Measurements from ENCODE around the gene CRELD1.

- TF ChIP-seq RAD21 (IDR thresholded peaks at IDR 0.05; ENCODE audit: insufficient read depth, low read depth, low read length) (no peak), RELA (IDR thresholded peaks at IDR 0.05; ENCODE audit: borderline replicate concordance, partially characterized antibody) (no peak), CHD4 (IDR thresholded peaks at IDR 0.05) (no peak), KDM1A (IDR thresholded peaks at IDR 0.05; ENCODE audit: borderline replicate concordance) (no peak), ZBTB33 (IDR thresholded peaks at IDR 0.05) (no peak), NFYB (IDR thresholded peaks at IDR 0.05; ENCODE audit: insufficient read depth, low read depth, low read length) (no peak), POLR2A (IDR thresholded peaks at IDR 0.05; ENCODE audit: low read depth, low read length) (no peak), RCOR1 (conservative IDR thresholded peaks at IDR 0.05; ENCODE audit: low read depth, low read length) (no peak), TCF12 (IDR thresholded peaks at IDR 0.05; ENCODE audit: low read depth, low read length) (no peak)
- TF ChIP-seq, protein P1, sequence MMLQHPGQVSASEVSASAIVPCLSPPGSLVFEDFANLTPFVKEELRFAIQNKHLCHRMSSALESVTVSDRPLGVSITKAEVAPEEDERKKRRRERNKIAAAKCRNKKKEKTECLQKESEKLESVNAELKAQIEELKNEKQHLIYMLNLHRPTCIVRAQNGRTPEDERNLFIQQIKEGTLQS (IDR thresholded peaks at IDR 0.05; ENCODE audit: borderline replicate concordance, extremely low read depth, low read depth, low read length) = no peak
- TF ChIP-seq, protein P2, sequence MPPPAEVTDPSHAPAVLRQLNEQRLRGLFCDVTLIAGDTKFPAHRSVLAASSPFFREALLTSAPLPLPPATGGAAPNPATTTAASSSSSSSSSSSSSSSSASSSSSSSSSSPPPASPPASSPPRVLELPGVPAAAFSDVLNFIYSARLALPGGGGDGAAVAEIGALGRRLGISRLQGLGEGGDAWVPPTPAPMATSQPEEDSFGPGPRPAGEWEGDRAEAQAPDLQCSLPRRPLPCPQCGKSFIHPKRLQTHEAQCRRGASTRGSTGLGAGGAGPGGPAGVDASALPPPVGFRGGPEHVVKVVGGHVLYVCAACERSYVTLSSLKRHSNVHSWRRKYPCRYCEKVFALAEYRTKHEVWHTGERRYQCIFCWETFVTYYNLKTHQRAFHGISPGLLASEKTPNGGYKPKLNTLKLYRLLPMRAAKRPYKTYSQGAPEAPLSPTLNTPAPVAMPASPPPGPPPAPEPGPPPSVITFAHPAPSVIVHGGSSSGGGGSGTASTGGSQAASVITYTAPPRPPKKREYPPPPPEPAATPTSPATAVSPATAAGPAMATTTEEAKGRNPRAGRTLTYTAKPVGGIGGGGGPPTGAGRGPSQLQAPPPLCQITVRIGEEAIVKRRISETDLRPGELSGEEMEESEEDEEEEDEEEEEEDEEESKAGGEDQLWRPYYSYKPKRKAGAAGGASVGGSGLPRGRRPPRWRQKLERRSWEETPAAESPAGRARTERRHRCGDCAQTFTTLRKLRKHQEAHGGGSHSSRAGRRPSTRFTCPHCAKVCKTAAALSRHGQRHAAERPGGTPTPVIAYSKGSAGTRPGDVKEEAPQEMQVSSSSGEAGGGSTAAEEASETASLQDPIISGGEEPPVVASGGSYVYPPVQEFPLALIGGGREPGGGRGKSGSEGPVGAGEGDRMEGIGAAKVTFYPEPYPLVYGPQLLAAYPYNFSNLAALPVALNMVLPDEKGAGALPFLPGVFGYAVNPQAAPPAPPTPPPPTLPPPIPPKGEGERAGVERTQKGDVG (CRISPR knock-in tag; IDR thresholded peaks at IDR 0.05) = no peak
- TF ChIP-seq, protein P3, sequence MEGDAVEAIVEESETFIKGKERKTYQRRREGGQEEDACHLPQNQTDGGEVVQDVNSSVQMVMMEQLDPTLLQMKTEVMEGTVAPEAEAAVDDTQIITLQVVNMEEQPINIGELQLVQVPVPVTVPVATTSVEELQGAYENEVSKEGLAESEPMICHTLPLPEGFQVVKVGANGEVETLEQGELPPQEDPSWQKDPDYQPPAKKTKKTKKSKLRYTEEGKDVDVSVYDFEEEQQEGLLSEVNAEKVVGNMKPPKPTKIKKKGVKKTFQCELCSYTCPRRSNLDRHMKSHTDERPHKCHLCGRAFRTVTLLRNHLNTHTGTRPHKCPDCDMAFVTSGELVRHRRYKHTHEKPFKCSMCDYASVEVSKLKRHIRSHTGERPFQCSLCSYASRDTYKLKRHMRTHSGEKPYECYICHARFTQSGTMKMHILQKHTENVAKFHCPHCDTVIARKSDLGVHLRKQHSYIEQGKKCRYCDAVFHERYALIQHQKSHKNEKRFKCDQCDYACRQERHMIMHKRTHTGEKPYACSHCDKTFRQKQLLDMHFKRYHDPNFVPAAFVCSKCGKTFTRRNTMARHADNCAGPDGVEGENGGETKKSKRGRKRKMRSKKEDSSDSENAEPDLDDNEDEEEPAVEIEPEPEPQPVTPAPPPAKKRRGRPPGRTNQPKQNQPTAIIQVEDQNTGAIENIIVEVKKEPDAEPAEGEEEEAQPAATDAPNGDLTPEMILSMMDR (IDR thresholded peaks at IDR 0.05 in 2 of 3, conservative IDR thresholded peaks at IDR 0.05 in 1 of 3; ENCODE audit: control insufficient read depth in 2 of 3, extremely low read depth in 1 of 3, insufficient read depth in 1 of 3, low read depth in 3 of 3, low read length in 3 of 3) = no peak
- TF ChIP-seq, protein P4, sequence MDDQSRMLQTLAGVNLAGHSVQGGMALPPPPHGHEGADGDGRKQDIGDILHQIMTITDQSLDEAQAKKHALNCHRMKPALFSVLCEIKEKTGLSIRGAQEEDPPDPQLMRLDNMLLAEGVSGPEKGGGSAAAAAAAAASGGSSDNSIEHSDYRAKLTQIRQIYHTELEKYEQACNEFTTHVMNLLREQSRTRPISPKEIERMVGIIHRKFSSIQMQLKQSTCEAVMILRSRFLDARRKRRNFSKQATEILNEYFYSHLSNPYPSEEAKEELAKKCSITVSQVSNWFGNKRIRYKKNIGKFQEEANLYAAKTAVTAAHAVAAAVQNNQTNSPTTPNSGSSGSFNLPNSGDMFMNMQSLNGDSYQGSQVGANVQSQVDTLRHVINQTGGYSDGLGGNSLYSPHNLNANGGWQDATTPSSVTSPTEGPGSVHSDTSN (IDR thresholded peaks at IDR 0.05; ENCODE audit: insufficient replicate concordance, low read depth, low read length) = no peak
Observed at GRCh38 chr3:9946112-9947024, 12.7 kb downstream of the CRELD1 start.
